Measurements from ENCODE around the gene L1CAM. TPM values are rescaled to one million over a fixed set of nuclear protein-coding genes. Genes with fewer than 3 reads are reported as not detected.

The L1CAM gene
- total RNA-seq, 6 experiments from 2014 or later, result 13.1 to 89.2 (median 14.4) TPM

DNA sequence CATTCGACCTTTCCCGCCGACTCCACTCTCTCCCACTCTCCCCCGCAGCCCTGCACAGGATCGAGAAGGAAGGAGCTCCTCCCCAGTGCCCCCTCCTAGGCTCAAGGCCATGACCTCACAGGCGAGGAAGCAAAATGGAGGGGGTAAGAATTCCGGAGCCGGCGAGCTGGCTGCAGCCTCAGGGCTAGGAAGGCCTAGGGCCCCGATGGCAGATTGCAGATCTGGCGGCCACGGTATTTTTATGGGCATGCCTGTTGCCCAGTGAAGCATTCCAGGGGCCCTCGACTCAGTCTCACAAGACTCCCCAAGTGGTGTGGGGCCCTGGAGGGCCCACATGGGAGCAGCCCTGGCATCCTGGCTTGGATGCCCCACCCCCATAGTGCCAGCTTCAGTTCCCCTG is 942 bp upstream of the L1CAM start:
- TF ChIP-seq, protein P1, sequence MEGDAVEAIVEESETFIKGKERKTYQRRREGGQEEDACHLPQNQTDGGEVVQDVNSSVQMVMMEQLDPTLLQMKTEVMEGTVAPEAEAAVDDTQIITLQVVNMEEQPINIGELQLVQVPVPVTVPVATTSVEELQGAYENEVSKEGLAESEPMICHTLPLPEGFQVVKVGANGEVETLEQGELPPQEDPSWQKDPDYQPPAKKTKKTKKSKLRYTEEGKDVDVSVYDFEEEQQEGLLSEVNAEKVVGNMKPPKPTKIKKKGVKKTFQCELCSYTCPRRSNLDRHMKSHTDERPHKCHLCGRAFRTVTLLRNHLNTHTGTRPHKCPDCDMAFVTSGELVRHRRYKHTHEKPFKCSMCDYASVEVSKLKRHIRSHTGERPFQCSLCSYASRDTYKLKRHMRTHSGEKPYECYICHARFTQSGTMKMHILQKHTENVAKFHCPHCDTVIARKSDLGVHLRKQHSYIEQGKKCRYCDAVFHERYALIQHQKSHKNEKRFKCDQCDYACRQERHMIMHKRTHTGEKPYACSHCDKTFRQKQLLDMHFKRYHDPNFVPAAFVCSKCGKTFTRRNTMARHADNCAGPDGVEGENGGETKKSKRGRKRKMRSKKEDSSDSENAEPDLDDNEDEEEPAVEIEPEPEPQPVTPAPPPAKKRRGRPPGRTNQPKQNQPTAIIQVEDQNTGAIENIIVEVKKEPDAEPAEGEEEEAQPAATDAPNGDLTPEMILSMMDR (IDR thresholded peaks at IDR 0.05), result no peak
- Mint-ChIP-seq H3K27ac (no peak overlapping the region), H3K36me3 (ENCODE audit: low read depth) (no peaks in the 10 kb centered on the region), H3K4me3 (peak overlapping the region; percentile 60; the same call in 1 of the 2 replicates), H3K9me3 (no peaks in the 10 kb centered on the region), H3K27me3 (ENCODE audit: insufficient read depth) (peaks cover 10% of the 10 kb centered on the region), H3K4me1 (ENCODE audit: low read depth) (peaks cover 14% of the 10 kb centered on the region)
- peak; percentile 34 for DNase-seq

DNA sequence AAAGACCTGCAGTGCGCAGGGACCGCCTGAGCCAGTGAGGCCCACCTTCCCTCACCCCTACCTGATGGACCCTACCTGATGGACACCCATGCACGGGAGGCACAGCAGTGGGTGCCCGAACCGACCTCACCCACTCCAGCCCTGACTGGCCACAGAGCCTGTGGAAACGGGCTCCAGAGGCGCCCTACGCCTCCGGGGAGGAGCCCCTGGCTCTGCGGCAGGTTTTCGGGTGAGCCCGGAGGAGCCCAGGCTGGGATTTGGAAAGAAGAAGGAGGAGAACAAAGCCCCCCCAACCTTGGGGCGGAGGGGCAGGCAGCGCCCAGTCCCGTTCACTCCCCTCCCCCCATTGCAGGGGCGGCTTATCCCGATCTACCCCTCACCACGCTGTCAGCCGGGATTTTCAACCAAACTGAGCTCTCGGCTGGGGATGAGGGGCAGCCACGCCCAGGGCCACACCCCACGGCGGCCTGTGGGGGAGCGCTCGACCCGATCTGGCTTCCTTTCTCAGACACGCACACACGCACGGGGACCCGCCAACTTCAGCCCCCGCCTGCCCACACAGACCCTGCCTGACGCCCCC is 675 bp downstream of the L1CAM start:
- H3K36me3 Mint-ChIP-seq (ENCODE audit: low read depth), result no peaks in the 10 kb centered on the region
- H3K27me3 Mint-ChIP-seq (ENCODE audit: insufficient read depth), result peaks cover 10% of the 10 kb centered on the region
- no peak for DNase-seq
- H3K9me3 Mint-ChIP-seq, result no peaks in the 10 kb centered on the region
- H3K4me1 Mint-ChIP-seq (ENCODE audit: low read depth), result peaks cover 14% of the 10 kb centered on the region
- peak overlapping the region; percentile 60 for H3K4me3 Mint-ChIP-seq
- H3K27ac Mint-ChIP-seq, result no peak overlapping the region
- TF ChIP-seq, protein P1 (IDR thresholded peaks at IDR 0.05), result no peak

DNA sequence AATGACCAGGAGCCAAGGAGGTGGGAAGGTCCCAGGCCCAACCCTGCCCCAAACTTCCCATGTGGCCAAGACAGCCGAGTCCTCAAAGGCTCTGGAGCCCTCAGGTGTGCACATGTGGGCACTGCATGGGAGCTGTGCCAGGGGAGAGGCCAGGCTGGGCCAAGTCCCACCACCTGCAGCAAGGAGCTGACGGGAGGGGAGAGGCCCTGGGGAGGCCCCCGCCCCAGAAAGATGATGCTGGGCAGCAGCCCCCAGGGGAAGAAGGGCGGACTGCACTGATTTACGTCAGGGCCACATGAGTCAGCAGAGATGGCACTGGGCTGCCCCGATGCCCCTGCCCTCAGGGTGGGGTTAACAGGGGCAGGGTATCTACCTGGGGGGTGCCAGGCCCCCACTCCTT is 1.4 kb downstream of the L1CAM start:
- Mint-ChIP-seq H3K27me3 (ENCODE audit: insufficient read depth) (peaks cover 13% of the 10 kb centered on the region), H3K36me3 (ENCODE audit: low read depth) (no peaks in the 10 kb centered on the region), H3K4me3 (peak overlapping the region; percentile 60), H3K9me3 (no peaks in the 10 kb centered on the region), H3K27ac (no peak overlapping the region), H3K4me1 (ENCODE audit: low read depth) (peaks cover 14% of the 10 kb centered on the region)
- DNase-seq, result no peak
- TF ChIP-seq, protein P1 (IDR thresholded peaks at IDR 0.05), result no peak

DNA sequence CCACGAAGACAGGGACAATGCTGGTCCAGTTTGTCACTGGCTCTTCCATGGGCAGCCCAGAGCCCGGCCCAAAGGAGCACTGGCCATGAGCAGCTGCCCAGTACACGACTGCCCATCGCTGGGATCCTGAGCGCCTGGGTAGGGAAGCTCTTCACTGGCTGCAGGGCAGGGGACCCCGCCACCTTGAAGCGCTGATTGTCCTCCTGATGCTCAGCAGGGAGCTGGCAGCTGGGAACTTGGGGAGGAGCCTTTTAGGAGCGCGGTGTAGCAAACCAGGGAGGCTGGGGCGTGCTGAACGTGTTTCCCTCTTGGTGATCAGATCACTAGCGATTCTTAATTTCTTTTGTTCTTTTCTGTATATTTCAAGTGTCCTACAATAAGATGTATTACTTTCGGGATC is 1.8 kb downstream of the L1CAM start:
- no peaks in the 10 kb centered on the region for H3K36me3 Mint-ChIP-seq (ENCODE audit: low read depth)
- TF ChIP-seq, protein P1 (IDR thresholded peaks at IDR 0.05), result no peak
- H3K4me3 Mint-ChIP-seq, result peak overlapping the region; percentile 30; the same call in 1 of the 2 replicates
- DNase-seq, result no peak
- H3K4me1 Mint-ChIP-seq (ENCODE audit: low read depth), result peaks cover 14% of the 10 kb centered on the region
- H3K9me3 Mint-ChIP-seq, result no peaks in the 10 kb centered on the region
- H3K27me3 Mint-ChIP-seq (ENCODE audit: insufficient read depth), result peaks cover 15% of the 10 kb centered on the region
- no peak overlapping the region for H3K27ac Mint-ChIP-seq

DNA sequence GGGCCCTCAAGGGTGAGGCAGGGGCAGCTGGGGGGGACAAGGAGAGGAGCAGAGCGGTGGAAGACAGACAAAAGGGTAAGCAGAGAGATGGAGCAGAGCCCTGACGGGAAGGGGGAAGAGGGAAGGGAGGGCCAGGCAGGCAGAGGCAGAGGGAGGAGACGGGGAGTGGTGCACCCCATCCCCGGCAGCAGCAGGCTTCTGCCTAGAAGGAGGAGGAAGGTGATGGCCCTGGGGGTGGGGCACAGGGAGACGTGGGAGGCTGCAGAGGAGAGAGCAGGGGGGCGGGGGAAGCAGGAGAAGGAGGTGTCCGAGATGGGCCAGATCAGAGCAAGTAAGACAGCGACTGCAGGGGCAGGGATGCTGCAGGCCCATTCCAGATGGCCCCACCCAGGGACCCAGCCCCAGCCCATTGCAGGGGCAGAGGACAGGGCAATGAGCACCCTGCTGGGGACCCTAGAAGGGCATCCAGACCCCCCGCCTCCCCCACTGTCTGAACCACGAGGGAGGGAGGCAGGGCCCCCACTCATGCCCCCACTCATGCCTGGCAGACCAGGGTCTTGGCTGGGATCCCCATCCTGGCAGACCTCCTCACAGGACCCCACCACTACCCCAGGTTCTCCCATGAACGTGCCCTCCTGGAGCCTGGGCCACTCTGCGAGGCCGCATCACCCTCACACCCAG is 2.7 kb downstream of the L1CAM start:
- Mint-ChIP-seq H3K9me3 (no peaks in the 10 kb centered on the region), H3K27me3 (ENCODE audit: insufficient read depth) (peaks cover 15% of the 10 kb centered on the region), H3K36me3 (ENCODE audit: low read depth) (no peaks in the 10 kb centered on the region), H3K27ac (no peak overlapping the region), H3K4me1 (ENCODE audit: low read depth) (peaks cover 14% of the 10 kb centered on the region), H3K4me3 (no peak overlapping the region)
- TF ChIP-seq, protein P1 (IDR thresholded peaks at IDR 0.05), result no peak
- no peak for DNase-seq

Measured in HFFc6 (cell line).